SK-N-SH (cell line): Measurements from ENCODE around the gene FBXO15.

ENCODE experiments used
- POLR2AphosphoS5 ChIP-seq: IDR thresholded peaks from 2 replicates; pipeline ENCODE4 v1.6.1; 2012; ENCODE audit warnings: low read depth, low read length
- RCOR1 ChIP-seq: fragments of 150-350 bp; IDR thresholded peaks from 2 replicates; pipeline ENCODE4 v1.6.1; 2017; ENCODE audit warnings: antibody characterized with exemption, low read length
- TAF1 ChIP-seq: IDR thresholded peaks from 2 replicates; pipeline ENCODE4 v1.6.1; 2012; ENCODE audit warnings: low read depth, mild to moderate bottlenecking, low read length, moderate library complexity, borderline replicate concordance

DNA sequence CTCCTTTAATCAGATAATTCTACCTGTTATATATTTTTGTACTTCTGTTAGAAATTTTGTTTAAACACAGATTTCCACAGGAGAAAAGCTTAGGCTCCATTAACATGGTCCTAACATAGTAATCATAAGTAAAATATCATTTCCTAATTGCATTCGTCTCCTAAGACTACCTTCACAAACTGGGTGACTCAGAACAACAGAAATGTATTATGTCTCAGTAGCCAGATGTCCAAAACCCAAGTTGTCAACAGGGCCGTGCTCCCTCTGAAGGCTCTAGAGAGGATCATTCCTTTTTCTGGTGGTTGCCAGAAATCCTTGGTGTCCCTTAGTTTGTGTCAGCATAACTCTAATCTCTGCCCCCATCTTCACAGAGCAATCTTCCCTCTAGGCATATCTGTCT lies 5.4 kb downstream of the FBXO15 start:
- TF ChIP-seq RCOR1 (no peak), POLR2AphosphoS5 (no peak), TAF1 (no peak)
